ENCODE data around the gene SFSWAP.
A peak's percentile ranks its signal among the peaks of the same experiment; 100 is the strongest.
"Not testable (repeated sequence)": the region's sequence is repeated elsewhere in the genome, so short reads cannot be mapped to it uniquely, and the experiment has no call there.

The SFSWAP gene

DNA sequence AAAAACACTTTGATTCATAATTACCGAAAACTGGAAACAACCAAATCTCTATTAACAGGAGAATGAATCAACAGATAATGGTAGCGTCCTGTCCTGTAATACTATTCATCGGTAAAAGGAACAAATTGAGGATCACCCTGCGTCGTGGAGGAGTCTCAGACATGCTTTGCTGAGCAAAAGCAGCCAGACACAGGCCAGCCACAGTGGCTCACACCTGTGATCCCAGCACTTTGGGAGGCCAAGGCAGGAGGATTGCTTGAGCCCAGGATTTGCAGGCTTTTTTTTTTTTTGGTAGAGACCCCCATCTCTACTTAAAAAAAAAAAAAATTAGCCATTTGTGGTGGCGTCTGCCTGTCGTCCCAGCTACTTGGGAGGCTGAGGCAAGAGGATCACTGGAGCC, 83.2 kb downstream of the SFSWAP start:
- DNase-seq: no peak

DNA sequence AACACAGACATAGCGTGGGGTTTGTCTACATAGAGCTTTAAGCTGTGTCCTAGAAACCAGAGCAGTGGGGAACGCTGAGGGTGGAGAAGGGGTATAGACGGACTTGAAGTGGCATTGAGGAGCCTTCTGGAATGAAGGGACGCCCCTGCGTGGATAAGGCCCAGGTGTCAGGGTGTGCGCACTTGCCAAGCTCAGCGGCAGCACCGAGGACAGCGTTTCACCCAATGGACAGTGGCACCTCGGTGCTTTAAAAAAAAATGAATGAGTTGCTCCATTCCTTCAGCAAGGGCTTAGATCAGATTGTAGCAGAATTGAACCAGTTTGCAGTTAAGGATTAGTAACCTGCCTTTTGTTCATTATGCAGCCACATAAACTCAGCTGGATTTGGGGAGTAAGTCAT, 83.7 kb downstream of the SFSWAP start:
- DNase-seq: no peak

DNA sequence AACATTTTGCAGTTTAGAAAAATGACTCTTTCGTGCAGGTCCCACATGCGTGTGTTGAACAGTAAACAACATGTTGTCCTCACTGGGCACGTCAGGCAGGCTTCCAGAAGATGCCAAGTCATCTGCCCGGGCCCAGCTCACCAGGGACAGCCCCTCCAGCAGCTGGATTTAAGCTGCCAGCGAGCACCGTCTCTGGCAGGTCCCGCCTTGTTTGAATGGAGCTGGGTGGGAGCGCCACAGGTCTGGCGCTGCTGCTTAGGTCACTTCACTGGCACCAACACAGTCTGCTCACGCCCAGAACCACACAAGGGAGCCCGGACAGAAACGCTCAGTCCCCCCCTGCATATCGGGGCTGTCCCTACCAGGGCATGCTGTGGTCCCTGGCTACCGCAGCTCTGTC, 84.2 kb downstream of the SFSWAP start:
- DNase-seq: peak in 1 of 2 experiments; percentile 20

DNA sequence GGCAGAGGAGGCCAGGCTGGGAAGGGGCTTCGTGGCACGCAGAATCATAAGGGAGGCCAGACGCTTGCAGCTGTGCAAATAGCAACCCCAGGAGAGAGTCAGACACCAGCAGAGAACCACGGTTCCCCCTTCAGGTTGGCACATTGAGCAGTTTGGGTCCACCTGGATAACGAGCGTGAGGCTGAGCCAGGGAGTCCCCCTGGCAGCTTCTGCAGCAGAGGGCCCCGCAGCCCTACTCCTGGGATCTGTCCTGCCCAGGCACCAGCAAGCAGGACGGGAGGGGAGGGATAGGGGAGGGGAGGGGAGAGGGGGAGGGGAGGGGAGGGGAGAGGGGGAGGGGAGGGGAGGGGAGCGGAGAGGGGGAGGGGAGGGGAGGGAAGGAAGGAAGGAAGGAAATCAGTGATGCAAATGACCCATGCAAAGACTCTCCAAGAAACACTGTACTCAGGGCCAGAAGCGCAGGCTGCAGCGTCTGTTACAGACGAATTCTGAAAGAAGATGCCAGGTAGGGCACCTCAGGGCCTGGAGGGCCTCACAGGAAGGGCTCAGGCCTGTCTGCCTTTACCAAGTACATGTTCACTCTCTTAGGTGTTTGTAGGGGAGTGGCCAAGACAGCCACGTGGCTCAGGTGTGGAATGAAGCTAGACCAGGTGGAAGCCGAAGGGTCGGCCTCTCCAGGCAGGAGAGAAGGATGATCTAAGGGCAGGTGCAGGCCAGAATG, 85.0 kb downstream of the SFSWAP start:
- DNase-seq: peak; percentile 22 to 72

DNA sequence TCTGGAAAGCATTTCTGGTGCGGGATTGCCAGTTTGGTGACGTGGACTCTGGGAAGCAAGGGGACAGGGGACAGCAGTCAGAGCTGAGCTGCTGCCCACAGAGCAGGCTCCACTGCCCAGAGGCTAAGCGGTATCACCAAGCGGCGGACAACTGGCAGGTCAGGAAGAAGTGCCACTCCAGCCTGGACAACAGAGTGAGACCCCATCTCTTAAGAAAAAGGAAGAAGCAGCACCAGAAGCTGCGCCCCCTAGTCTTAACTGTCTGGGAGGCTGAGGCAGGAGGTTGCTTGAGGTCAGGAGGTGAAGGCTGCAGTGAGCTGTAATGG, 85.5 kb downstream of the SFSWAP start:
- no peak for DNase-seq

DNA sequence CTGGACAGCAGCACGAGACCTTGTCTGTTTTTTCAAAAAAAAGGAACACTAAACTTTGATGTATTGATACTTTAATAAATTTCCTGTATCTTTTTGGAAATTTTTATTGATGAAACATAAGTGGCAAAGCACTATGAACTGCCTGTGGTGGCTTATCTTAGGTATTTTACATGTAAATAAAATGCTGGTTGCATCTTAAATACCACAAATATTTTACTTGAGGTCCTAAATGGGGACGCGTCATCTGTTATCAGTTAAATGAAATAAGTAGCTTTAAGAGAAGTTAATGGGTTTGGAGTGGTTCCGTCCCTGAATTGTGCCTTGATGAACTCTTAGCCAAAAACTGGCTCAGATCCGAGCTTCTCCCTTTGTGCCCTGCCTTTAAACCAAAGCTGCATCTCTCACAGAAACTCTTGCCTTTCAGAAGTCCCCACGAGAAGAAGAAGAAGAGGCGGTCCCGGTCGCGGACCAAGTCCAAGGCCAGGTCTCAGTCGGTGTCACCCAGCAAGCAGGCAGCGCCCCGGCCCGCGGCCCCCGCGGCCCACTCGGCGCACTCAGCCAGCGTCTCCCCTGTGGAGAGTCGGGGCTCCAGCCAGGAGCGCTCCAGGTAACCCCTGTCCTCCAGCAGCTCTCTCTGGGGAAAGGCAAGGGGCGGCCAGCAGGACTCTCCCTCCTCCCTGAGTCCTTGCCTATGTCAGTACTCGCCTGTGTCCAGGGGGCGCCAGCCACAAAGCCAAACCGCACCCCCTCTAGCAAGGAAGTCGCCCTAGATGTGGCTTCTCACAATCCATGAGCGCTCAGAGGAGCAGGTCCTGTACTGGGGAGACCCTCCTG, 86.1 kb downstream of the SFSWAP start:
- DNase-seq: no peak

DNA sequence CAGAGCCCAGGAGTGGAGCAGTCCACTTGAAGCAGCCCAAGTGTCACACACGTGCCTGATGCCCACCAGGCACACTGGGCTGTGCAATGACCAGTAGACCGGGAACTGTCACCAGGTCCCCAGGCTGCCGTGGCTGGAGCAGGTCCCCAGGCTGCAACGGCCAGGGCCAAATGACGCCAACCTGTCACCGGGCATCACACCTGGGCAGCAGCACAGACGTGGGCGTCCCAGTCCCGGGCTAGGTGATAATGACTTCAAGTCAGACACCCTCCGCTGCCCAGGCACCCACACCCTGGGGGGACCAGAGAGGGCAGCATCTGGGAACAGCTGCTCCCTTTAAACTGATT, 86.7 kb downstream of the SFSWAP start:
- DNase-seq: no peak

DNA sequence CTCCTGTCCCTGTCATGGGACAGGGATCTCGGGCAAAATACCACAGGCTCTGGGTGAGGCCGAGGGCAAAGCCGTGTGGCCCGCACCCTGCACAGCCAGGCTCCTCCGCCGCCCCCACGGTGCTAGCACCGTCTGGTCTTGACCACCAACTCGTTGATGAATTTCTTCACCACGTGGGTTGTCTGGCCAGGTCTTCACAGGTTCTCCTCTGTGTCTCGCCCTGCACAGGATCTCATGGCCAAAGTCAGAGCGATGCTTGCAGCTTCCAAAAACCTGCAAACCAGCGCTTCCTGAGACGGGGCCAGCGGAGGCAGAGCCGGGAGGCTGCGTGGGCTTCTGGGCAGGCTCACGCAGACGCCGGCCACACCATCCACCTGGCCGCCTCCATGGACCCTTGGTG, 88.3 kb downstream of the SFSWAP start:
- DNase-seq: no peak

DNA sequence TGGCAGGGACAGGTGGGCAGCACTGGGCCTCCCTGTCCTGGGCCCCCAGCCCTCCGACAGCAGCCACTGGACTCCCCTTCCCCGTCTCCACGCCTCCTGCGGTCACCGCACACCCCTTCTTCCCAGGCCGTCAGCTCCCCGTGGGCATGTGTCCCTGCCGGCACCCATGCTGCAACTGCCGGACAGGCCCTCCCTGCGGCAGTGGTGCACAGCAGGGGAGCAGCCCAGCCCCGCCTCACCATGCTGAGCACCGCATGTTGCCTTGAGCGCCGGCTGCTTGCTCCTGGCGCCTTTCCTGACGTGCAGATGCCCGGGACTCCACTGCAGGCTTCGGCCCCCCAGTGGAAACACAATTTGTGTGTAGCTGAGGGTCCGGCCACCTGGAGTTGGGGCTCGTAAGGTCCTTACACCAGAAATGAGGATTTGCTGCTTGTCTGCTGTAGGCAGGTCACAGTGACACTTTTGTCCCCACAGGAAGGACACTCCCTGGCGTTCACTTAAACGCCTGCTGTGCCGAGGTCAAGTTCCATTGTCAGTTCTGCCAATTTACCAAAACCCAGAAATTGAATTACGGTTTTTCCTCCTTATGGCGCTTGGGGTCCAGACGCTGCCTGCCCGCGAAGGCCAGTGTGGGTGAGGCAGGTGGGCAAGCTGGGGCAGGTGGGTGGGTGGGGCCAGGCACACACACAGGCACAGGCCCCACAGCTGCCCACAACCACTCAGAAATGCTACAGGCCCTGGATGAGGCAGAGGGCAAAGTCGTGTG, 89.1 kb downstream of the SFSWAP start:
- DNase-seq: no peak

DNA sequence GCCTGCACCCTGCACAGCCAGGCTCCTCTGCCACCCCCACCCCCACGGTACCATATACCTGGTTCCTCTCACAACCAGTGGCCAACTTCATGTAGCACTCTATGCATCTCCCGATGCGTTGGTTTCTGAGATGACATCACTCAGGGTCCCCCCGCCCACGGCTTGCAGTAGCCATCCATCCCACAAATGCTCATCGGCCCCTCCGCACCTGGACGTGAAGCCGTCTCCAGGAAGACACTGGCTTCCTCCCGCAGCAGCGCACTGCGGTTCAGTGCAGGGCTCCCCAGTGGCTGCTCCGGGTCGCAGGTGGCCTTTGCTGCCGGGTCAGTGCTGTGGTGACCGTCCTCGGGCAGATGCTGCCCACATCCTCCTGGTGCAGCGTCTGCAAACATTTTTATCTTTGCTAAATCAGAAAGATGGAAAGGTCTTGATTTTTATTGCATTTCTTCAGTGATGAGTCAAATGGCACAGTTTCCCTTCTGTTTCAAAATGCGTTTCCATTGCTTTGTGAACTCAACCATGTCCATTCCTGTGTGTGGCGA, 89.8 kb downstream of the SFSWAP start:
- no peak for DNase-seq

DNA sequence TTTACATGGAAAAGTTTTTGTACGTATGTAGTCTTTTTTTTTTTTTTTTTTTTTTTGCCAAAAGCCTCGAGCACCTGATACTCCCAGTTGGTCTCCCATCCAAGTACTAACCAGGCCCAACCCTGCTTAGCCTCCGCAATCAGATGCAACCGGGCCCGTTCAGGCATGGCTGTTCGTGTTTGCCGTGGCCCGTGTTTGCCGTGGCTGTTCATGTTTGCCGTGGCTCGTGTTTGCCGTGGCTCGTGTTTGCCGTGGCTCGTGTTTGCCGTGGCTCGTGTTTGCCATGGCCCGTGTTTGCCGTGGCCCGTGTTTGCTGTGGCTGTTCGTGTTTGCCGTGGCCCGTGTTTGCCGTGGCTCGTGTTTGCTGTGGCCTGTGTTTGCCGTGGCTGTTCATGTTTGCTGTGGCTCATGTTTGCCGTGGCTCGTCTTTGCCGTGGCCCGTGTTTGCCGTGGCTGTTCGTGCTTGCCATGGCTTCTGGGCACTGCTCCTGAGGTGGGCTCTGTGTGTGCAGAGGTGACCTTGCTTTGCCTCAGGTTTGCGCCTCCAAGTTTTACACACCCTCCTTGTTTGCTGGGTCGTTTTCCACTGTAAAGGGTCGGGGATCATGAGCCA, 90.5 kb downstream of the SFSWAP start:
- no peak for DNase-seq

DNA sequence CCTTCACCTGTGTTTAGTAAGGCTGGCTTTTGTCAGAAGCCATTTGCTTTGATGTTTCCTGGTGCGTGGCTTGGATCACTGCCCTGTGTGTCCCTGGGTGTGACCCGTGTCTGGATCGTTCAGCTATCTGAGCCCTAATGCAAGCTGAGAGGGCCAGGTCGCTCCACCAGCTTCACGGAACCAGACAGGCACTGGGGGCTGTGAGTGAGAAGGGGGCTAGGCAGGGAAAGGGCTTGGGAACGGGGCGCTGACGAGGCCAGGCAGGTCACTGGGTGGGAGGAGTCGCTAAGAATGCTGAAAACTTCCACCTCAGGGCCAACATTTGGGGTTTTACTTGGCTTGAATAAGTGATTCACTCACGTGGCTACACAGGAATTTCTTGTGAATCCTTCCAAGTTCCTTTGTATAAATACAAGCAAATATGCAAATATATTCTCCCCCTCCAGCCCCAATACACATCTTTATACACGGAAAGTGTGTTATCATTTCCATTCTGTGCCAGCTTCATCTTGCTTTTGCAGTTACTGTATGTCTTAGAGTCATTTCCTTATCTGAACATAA, 93.2 kb downstream of the SFSWAP start:
- DNase-seq: no peak

DNA sequence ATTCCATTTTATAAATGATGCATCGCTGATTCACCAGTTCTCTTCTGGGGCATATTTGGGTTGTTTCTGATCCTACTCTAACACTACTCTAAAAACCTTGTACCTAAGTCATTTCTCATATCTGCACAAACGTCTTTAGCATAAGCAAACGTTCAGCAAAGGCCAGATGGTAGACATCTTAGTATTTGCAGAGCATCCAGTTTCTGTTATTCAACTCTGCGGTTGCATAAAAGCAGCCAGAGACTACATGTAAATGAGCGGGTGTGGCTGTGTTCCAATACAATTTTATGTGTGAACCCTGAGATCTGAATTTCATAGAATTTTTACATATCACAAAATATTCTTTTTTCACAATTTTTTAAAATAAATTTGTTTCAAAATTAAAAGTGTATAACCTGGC, 94.5 kb downstream of the SFSWAP start:
- DNase-seq: no peak

DNA sequence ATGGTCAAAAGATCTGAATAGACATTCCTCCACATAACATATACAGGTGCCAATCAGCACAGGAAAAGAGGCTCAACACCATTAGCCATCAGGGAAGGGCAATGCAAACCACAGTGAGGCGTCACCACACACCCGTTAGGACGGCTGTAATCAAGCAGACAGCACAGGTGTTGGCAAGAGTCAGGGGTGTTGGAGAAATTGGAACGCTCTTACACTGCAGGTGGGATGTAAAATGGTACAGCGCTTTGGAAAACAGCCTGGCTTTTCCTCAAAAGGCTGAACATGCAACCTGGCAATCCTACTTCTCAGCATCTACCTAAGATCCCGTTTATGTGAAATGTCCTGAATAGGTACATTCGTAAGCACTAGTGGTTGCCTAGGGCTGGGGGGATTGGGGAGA, 95.8 kb downstream of the SFSWAP start:
- DNase-seq: no peak

DNA sequence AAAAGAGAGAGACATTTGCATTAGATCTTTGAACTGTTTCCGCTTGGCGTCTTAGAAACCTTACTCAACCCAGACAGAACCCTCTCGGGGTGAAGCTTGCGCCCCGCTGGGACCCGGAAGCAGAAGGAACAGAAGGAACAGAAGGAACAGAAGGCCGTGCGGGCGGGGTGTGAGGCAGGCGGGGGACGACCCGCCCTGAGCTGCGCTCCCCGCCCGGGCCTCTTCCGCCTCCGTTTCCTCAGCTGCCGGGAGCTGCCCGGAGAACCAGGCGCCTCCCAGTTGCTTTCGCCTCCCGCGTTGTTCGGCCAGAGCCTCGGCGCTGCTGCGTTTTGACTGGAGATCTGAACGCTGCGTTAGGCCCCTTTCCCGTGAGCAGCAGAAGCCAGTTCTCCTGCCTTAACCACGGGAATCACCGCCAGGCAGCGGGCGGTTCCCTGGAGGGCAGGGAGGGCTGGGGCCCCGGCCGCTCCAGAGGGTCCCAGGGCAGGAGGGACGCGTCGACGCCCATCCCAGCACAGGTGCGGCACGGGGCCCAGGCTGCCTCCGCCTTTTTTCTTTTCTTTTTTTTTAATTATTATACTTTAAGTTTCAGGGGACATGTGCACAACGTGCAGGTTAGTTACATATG, 98.0 kb downstream of the SFSWAP start:
- no peak for DNase-seq

DNA sequence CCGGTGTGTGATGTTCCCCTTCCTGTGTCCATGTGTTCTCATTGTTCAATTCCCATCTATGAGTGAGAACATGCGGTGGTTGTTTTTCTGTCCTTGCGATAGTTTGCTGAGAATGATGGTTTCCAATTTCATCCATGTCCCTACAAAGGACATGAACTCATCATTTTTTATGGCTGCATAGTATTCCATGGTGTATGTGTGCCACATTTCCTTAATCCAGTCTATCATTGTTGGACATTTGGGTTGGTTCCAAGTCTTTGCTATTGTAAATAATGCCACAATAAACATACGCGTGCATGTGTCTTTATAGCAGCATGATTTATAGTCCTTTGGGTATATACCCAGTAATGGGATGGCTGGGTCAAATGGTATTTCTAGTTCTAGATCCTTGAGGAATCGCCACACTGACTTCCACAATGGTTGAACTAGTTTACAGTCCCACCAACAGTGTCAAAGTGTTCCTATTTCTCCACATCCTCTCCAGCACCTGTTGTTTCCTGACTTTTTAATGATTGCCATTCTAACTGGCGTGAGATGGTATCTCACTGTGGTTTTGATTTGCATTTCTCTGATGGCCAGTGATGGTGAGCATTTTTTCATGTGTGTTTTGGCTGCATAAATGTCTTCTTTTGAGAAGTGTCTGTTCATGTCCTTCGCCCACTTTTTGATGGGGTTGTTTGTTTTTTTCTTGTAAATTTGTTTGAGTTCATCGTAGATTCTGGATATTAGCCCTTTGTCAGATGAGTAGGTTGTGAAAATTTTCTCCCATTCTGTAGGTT, 98.8 kb downstream of the SFSWAP start:
- not testable (repeated sequence) for DNase-seq

DNA sequence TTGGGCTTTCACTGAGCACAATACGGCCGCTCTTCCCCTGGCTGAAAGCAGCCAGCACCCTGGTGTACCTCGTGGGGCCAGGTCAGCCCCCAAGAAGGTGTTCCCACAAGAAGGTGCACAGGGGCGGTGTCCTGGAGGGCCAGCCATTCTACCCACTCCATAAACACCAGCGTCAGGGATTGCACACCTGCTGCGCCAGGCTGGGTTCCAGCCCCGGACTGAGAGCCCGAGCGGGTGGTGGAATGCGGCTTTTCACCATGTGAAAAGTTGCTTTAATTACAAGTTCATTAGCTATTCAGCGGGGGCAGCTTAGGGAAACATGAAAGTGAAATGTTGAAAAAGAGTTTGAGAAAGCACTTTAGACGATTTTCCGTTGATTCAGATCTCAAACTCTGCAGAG, 99.8 kb downstream of the SFSWAP start:
- no peak for DNase-seq

DNA sequence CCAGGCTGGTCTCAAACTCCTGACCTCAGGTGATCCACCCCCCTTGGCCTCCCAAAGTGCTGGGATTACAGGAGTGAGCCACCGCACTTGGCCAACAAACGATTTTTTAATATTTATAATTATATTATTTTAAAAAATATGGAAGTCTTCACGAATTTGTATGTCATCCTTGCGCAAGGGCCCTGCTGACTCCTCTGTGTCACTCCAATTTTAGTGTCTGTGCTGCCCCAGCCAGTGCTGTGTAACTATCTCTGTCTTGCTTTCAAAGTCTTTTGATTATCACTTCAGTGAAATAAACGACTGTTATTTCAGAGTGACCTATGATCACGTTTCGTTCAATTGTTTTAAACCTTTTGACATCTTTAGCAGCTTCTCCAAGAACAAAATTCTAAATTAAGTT, 104.2 kb downstream of the SFSWAP start:
- no peak for DNase-seq

DNA sequence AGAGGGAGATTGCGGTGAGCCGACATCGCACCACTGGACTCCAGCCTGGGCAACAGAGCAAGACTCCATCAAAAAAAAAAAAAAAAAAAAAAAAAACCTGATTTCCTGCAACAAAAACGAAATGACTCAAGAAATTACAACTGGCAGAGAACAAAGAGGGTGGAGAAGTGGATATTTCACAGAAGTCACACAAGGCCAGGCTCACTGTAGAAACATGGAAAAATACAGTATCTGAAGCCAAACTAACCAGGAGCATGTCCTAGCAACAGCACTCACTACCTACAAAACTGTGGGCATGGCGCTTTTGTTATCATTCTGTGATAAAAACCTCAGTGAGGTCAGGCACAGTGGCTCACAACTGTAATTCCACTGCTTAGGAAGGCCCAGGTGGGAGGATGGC, 105.6 kb downstream of the SFSWAP start:
- no peak for DNase-seq

DNA sequence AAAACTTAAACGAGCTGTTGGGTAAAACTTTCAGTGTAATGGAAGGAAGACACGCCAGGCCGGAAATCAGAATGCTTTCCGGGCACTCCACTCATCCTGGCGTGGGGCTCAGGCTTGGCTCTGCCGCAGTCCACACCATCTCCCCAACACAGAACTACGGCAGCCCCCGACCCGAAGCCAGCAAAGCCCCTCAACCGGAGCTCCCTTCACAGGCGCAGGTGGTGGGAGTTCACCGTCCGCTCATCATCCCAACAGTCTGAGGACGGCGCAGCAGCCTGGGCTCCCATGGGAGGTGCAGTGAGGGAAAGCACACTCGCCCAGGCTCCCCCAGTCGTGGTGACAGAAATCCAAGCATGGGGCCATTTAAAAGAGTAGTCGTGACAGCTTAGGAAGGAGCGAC, 106.4 kb downstream of the SFSWAP start:
- no peak for DNase-seq

DNA sequence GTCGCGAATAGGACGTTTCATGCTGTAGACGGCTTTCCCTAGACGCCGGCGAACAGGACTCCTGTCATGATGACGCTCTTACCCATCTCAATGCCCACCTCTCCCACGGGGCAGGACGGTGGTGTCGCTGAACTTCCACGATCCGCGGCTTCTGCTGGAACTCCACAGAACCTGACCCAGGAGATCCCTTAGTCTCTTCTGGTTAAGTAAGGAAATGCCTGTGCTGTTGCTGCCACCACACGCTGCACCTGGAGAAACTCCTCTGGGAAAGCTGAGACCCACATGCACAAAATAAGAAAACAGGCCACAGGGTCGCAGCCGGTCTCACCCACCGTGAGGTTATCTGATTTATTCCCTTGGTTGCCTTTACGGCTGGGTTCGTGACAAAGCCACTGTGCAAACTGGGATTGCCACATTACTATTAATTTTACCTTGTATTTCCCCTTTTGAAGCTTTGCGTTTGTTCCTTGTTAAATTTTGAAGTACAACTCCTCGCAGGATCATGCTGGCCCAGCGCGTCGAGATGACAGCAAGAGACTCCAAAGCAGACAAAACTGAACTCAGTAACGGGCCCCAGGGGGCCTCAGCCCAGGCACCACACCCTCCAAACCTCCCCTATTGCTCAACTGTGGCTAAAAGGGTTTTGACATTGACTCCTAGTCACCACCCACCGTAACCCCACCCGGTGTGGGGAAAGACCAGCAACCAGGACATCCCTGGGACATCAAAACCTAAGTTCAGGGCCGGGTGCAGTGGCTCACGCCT, 108.1 kb downstream of the SFSWAP start:
- no peak for DNase-seq
